ENCODE data around the gene RASSF7. TPM values are rescaled to one million over a fixed set of nuclear protein-coding genes. Genes with fewer than 3 reads are reported as not detected.
A peak's percentile ranks its signal among the peaks of the same experiment; 100 is the strongest.

The RASSF7 gene
- total and polyA plus RNA-seq, 10 of the 15 experiments (the other 5 are each of a cell fraction or from before 2014, with no cell fraction given), result 0.39 to 29.7 (median 13.2) TPM

DNA sequence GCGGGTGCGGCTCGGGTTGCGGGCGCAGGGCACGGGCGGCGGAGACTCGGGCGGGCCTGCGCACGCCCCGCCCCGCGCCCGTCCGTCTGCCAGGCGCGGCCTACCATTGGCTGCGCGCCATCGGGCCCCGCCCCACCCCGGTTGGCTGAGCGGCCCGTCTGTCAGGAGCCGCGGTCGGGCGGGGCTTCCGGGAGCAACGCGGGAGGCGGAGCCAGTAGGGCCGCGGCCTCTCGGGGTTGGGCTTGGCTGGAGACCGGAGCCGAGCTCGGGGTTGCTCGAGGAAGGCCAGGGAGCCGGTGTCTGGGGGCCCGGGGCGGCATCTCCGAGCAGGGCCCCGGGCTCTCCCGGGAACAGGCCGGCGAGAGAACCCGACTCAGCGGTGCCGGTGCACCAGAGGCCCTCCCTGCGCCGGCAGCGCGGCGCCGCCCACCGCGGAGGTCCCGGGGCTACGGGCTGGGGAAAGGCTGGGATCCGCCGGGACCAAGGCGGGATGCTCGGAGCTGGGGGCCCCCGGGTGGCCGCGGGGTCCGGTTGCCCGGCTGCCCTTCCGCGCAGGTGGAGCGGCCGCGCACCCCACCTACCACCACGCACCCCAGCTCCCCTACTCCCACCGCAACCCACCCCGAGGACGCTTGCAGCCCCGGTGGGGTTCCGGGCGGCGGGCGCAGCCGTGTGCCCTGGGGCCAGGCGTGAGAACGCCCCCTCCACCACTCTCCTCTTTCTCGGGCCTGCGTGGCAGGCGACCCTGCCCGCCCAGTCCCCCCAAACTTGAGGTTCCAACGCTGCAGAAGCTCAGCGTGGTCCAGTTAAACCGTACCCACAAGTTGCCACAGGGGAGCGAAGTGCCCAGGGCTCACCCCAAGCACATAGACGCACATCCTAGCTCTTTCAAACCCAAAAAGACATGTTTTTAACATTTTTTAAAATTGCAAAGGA, 25.0 kb upstream of the RASSF7 start, which contains the start of gene HRAS (continued):
- peak; percentile 93 for TF ChIP-seq GATAD2B (conservative IDR thresholded peaks at IDR 0.05; ENCODE audit: low read depth)
- TF ChIP-seq POU2F2 (IDR thresholded peaks at IDR 0.05; ENCODE audit: borderline replicate concordance, low read depth, low read length), result peak; percentile 6; the same call in 1 of the 3 replicates
- TF ChIP-seq, protein P1, sequence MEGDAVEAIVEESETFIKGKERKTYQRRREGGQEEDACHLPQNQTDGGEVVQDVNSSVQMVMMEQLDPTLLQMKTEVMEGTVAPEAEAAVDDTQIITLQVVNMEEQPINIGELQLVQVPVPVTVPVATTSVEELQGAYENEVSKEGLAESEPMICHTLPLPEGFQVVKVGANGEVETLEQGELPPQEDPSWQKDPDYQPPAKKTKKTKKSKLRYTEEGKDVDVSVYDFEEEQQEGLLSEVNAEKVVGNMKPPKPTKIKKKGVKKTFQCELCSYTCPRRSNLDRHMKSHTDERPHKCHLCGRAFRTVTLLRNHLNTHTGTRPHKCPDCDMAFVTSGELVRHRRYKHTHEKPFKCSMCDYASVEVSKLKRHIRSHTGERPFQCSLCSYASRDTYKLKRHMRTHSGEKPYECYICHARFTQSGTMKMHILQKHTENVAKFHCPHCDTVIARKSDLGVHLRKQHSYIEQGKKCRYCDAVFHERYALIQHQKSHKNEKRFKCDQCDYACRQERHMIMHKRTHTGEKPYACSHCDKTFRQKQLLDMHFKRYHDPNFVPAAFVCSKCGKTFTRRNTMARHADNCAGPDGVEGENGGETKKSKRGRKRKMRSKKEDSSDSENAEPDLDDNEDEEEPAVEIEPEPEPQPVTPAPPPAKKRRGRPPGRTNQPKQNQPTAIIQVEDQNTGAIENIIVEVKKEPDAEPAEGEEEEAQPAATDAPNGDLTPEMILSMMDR (IDR thresholded peaks at IDR 0.05 in 2 of 3, conservative IDR thresholded peaks at IDR 0.05 in 1 of 3; ENCODE audit: control insufficient read depth in 2 of 3, extremely low read depth in 1 of 3, insufficient read depth in 1 of 3, low read depth in 3 of 3, low read length in 3 of 3), result no peak
- TF ChIP-seq, protein P2, sequence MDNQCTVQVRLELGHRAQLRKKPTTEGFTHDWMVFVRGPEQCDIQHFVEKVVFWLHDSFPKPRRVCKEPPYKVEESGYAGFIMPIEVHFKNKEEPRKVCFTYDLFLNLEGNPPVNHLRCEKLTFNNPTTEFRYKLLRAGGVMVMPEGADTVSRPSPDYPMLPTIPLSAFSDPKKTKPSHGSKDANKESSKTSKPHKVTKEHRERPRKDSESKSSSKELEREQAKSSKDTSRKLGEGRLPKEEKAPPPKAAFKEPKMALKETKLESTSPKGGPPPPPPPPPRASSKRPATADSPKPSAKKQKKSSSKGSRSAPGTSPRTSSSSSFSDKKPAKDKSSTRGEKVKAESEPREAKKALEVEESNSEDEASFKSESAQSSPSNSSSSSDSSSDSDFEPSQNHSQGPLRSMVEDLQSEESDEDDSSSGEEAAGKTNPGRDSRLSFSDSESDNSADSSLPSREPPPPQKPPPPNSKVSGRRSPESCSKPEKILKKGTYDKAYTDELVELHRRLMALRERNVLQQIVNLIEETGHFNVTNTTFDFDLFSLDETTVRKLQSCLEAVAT (IDR thresholded peaks at IDR 0.05), result no peak
- no peak for TF ChIP-seq BMI1 (IDR thresholded peaks at IDR 0.05; ENCODE audit: borderline replicate concordance)
- TF ChIP-seq WRNIP1 (IDR thresholded peaks at IDR 0.05; ENCODE audit: borderline replicate concordance, low read depth, low read length), result no peak
- no peak for TF ChIP-seq ASH2L (IDR thresholded peaks at IDR 0.05; ENCODE audit: borderline replicate concordance, low read depth)
- TF ChIP-seq, protein P3, sequence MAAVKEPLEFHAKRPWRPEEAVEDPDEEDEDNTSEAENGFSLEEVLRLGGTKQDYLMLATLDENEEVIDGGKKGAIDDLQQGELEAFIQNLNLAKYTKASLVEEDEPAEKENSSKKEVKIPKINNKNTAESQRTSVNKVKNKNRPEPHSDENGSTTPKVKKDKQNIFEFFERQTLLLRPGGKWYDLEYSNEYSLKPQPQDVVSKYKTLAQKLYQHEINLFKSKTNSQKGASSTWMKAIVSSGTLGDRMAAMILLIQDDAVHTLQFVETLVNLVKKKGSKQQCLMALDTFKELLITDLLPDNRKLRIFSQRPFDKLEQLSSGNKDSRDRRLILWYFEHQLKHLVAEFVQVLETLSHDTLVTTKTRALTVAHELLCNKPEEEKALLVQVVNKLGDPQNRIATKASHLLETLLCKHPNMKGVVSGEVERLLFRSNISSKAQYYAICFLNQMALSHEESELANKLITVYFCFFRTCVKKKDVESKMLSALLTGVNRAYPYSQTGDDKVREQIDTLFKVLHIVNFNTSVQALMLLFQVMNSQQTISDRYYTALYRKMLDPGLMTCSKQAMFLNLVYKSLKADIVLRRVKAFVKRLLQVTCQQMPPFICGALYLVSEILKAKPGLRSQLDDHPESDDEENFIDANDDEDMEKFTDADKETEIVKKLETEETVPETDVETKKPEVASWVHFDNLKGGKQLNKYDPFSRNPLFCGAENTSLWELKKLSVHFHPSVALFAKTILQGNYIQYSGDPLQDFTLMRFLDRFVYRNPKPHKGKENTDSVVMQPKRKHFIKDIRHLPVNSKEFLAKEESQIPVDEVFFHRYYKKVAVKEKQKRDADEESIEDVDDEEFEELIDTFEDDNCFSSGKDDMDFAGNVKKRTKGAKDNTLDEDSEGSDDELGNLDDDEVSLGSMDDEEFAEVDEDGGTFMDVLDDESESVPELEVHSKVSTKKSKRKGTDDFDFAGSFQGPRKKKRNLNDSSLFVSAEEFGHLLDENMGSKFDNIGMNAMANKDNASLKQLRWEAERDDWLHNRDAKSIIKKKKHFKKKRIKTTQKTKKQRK (IDR thresholded peaks at IDR 0.05; ENCODE audit: low read depth, low read length), result peak; percentile 42; the same call in 1 of the 2 replicates
- TF ChIP-seq POLR2AphosphoS5 (IDR thresholded peaks at IDR 0.05; ENCODE audit: low read length), result peak; percentile 57; the same call in 1 of the 2 replicates
- no peak; the same call in 1 of the 2 replicates for TF ChIP-seq SMARCA5 (IDR thresholded peaks at IDR 0.05)
- no peak for TF ChIP-seq NFIC (IDR thresholded peaks at IDR 0.05; ENCODE audit: low read depth, low read length)
- TF ChIP-seq TCF12 (IDR thresholded peaks at IDR 0.05; ENCODE audit: low read depth, low read length), result no peak
- TF ChIP-seq, protein P4, sequence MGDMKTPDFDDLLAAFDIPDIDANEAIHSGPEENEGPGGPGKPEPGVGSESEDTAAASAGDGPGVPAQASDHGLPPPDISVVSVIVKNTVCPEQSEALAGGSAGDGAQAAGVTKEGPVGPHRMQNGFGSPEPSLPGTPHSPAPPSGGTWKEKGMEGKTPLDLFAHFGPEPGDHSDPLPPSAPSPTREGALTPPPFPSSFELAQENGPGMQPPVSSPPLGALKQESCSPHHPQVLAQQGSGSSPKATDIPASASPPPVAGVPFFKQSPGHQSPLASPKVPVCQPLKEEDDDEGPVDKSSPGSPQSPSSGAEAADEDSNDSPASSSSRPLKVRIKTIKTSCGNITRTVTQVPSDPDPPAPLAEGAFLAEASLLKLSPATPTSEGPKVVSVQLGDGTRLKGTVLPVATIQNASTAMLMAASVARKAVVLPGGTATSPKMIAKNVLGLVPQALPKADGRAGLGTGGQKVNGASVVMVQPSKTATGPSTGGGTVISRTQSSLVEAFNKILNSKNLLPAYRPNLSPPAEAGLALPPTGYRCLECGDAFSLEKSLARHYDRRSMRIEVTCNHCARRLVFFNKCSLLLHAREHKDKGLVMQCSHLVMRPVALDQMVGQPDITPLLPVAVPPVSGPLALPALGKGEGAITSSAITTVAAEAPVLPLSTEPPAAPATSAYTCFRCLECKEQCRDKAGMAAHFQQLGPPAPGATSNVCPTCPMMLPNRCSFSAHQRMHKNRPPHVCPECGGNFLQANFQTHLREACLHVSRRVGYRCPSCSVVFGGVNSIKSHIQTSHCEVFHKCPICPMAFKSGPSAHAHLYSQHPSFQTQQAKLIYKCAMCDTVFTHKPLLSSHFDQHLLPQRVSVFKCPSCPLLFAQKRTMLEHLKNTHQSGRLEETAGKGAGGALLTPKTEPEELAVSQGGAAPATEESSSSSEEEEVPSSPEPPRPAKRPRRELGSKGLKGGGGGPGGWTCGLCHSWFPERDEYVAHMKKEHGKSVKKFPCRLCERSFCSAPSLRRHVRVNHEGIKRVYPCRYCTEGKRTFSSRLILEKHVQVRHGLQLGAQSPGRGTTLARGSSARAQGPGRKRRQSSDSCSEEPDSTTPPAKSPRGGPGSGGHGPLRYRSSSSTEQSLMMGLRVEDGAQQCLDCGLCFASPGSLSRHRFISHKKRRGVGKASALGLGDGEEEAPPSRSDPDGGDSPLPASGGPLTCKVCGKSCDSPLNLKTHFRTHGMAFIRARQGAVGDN (IDR thresholded peaks at IDR 0.05), result 0 out of 2 replicates have a peak, but pooled peaks have one; percentile 38
- no peak for TF ChIP-seq IRF4 (IDR thresholded peaks at IDR 0.05; ENCODE audit: low read depth, low read length)
- no peak for TF ChIP-seq ATF7 (IDR thresholded peaks at IDR 0.05; ENCODE audit: low read depth)
- no peak for TF ChIP-seq KLF5 (IDR thresholded peaks at IDR 0.05; ENCODE audit: partially characterized antibody)
- TF ChIP-seq ETV6 (conservative IDR thresholded peaks at IDR 0.05 in 1 of 2, IDR thresholded peaks at IDR 0.05 in 1 of 2; ENCODE audit: borderline replicate concordance in 1 of 2, low read depth in 1 of 2), result no peak
- TF ChIP-seq RCOR1 (conservative IDR thresholded peaks at IDR 0.05; ENCODE audit: low read depth, low read length), result no peak

Data from GM12878 (cell line).